GM19395 (cell line): ENCODE measurements around the gene SEC63.
"Not testable (repeated sequence)": the region's sequence is repeated elsewhere in the genome, so short reads cannot be mapped to it uniquely, and the experiment has no call there.

Source experiments
- ATAC-seq: cut with Tn5 transposase; IDR thresholded peaks from one replicate; pipeline ENCODE4 v1.9.1; 2021; ENCODE audit warnings: mild to moderate bottlenecking, moderate library complexity; ENCODE audit not compliant: unreplicated experiment

The SEC63 gene

DNA sequence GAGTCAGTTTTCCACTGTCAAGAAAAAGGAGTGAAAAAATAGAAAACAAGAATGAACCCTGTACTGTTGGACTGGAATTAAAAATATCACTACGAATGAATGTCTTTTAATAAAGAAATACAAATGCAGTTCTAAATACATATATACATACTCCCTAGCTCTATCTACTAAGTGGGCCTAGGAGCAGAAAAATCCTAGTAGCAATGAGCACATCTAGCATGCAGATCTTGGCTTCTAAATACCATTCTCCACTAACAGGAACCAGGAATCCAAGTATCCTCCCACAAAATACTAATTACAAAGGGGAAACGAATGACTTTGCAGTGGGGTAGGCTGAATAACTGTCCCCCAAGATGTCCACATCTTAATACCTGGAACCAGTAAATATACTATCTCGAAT is 25.4 kb downstream of the SEC63 start:
- no peak for ATAC-seq

DNA sequence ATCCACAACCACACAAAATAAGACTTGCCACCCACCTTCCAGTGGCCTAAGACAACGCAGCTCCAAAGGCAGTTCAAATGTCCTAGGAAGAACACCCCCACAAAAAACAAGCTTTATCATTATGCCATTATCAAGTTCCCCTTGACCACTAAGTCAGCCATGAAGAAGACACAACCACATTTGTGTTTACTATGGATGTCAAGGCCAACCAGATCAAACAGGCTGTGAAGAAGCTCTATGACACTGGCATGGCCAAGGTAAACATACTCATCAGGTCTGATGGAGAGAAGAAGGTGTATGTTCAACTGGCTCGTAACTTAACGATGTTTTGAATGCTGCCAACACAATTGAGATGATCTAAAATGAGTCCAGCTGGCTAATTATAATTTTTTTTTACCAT is 26.1 kb downstream of the SEC63 start:
- no peak for ATAC-seq

DNA sequence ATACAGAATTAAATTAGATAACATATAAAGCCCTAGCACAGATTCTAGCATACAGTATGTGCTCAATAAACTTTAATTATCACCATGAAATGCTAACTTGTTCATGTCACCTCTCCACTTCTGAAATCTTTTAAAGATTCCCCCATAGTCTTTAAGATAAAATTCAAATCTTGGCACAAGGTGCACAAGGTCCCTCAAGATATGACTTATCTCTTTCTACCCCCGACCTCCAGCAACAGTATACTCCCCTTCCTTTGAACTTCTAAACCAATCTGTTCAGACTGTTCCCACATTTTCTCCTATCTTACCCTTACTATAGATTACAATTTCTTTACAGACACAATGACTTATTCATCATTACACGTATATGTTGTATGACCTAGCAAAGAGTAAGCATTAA is 29.0 kb downstream of the SEC63 start:
- ATAC-seq, result no peak

DNA sequence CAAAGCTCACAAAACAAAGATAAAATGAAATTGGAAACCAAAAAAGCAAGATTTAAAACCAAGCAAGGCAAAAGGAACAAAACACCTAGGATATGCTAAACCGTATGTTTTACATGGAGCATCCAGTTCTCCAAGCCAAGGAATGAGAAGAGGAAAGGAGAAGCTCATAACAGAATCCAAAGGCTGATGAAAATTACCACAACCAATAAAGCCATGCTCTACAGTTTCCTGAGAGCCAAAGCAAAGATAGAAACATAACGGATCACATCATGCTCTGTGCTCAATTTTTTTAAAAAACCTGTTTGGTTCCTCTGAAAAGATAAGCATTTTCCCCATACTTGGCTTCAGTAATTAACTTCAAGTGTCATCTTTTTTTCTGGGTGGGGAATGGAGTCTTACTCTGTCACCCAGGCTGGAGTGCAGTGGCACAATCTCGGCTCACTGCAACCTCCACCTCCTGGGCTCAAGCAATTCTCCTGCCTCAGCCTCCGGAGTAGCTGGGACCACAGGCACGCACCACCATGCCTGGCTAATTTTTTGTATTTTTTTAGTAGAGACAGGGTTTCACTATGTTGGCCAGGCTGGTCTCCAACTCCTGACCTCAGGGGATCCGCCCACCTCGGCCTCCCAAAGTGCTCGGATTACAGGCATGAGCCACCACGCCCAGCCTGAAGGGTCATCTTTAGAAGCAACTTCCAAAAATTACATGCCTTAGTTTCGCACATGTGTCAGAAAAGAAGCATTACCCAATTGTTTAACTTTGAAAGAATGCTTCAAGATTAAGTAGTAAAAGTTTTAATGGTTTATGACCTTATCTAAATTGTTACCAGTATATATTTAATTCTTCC is 31.1 kb downstream of the SEC63 start:
- not testable (repeated sequence) for ATAC-seq

DNA sequence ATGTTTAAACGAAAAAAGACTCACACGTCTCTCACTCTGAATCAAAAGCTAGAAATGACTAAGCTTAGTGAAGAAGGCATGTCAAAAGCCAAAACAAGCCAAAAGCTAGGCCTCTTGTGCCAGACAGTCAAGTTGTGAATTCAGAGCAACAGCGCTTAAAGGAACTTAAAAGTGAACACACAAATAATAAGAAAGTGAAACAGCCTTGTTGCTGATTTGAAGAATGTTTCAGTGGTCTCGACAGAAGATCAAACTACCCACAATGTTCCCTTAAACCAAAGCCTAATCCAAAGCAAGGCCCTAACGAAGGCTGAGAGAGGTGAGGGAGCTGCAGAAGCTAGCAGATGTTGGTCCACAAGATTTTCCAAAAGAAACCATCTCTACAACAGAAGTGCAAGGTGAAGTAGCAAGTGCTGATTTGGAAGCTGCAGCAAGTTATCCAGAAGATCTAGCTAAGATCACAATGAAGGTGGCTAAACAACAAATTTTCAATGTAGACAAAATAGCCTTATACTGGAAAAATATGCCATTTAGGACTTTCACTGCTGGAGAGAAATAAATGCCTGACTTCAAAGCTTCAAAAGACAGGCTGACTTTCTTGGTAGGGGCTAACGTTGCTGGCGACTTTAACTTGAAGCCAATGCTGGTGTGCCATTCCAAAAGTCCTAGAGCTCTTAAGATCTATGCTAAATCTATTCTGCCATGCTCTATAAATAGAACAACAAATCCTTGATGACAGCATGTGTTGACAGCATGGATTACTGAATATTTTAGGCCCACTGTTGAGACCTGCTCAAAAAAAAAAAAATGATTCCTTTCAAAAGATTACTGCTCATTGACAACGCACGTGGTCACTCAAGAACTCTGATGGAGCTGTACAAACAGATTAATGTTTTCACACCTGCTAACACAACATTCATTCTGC is 40.3 kb downstream of the SEC63 start:
- peak; percentile 72 for ATAC-seq

DNA sequence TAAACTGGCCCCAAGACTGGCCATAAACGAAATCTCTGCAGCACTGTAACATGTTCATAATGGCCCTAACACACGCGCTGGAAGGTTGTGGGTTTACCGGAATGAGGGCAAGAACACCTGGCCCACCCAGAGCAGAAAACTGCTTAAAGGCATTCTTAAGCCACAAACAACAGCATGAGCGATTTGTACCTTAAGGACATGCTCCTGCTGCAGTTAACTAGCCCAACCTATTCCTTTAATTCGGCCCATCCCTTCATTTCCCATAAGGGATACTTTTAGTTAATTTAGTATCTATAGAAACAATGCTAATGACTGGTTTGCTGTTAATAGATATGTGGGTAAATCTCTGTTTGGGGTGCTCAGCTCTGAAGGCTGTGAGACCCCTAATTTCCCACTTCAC is 41.0 kb downstream of the SEC63 start:
- ATAC-seq, result not testable (repeated sequence)

DNA sequence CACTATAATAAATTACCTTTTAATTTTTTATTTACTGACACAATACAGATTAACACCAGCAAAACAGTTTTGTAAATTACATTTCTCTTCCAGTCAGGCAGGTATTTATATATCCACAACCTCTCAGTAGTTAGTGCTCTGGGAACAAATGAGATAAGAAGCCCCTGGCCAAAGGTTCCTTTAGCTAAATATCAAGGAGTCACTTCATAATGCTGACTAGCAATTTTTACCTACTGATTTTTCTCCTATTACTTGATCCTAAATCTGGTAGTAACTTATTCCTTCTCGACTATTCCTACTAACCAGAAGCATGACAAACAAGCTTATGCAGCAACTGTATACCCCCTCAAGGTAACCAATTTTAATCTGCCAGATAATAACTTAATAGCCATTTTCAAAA is 46.3 kb downstream of the SEC63 start:
- ATAC-seq, result no peak

DNA sequence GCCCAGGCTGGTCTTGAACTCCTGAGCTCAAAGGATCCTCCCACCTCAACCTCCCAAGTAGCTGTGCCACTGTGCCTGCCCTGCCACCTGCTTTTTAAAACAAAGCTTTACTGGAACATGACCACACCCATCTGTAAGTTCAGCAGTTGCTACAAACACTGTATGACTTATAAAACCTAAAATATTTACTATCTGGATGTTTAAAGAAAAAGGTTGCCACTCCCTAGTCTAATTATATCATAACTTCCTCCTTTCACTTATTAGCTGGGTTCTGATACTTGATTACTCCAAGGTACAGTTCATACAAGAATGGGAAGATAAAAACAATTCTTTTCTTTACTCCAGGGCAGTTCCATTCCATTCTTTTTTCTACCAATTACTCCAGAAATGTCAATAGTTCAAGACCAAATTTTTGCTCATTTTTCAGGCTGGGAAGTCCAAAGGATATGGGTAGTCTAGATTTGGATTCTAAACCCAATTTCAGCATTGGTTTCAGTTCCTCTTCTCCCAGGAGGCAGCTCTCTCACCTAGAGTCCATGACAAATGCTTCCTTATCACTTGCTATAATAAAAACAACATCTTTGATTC is 63.1 kb downstream of the SEC63 start:
- ATAC-seq, result peak; percentile 67

DNA sequence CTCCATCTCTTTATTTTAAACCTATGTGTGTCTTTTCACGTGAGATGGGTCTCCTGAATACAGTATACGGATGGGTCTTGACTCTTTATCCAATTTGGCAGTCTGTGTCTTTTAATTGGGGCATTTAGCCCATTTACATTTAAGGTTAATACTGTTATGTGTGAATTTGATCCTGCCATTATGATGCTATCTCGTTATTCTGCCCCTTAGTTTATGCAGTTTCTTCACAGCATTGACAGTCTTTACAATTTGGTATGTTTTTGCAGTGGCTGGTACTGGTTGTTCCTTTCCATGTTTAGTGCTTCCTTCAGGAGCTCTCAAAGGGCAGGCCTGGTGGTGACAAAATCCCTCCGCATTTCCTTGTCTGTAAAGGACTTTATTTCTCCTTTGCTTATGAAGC is 67.6 kb downstream of the SEC63 start:
- not testable (repeated sequence) for ATAC-seq

DNA sequence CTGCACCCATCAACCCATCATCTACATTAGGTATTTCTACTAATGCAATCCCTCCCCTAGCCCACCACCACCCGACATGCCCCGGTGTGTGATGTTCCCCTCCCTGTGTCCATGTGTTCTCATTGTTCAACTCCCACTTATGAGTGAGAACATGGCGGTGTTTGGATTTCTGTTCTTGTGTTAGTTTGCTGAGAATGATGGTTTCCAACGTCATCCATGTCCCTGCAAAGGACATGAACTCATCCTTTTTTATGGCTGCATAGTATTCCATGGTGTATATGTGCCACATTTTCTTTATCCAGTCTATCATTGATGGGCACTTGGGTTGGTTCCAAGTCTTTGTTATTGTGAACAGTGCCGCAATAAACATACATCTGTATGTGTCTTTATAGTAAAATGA is 72.1 kb downstream of the SEC63 start:
- not testable (repeated sequence) for ATAC-seq

DNA sequence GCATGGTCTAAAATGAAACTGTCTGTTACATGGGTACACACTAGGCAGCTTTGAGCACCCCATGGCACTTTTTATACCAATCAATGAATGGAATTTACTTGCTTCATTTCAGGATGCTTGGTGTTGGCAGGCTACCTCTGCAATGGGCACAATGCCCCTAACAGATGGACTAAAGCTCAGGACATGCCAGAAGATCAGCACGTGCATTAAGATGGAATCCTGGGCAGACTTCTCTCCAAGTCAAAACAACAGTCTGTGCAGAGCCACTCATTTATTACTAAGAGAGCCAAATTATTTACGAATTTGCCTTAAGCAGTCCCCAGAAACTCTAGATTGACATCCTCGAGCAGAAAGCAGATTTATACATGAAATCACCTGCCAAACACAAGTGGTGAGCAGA is 78.1 kb downstream of the SEC63 start:
- ATAC-seq, result no peak

DNA sequence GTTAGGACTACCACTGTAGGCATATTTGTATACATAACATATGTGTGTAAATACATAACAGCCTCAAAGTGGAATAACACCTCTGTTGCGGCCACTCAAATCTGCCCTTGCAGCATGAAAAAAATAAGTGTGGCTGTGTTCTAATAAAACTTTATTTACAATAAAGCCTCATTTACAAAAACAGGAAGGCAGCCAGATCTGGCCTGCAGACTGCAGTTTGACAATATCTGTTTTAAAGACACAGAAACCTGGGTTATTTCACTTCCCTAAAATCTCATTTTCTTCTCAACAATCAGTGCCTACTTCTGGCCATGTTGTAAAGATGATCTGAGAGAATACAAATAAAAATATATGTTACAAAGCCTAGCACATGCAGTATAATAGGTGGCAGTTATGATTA is 80.0 kb downstream of the SEC63 start:
- no peak for ATAC-seq

DNA sequence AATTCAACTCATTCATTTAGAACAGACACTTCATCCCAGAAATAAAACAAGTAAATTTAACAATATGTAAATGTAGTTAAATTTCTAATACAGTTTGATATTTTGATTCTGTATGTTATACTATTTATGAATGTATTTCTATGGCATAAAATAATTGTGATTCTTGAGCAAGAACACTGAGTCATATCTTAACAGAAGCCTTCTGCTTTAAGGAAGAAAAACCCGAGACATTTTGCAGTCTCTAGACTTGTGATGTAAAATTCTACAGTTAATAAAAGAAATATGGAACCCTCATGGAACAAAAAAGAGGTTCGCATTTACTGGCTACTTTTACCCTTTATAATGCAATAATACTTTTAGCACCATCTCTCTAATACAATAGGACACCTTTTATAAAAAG is 86.0 kb downstream of the SEC63 start:
- ATAC-seq, result no peak

DNA sequence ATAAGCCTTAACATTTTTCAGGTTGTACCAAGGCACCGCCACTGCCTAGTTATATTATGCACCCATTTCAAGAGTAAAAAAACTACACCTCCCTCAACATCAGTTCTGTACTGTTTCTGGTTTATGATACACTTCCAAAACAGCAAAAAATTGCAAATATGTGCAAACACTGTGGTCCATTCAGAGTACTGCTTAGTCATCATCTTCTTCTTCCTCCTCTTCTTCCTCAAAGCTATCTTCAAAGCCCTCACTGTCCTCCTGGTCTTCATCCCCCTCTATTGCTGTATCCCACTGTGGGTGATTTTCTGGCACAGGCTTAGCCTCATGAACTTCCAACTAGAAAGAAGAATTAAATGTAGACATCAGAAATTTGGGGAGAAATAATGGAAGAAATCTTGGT is 86.5 kb downstream of the SEC63 start:
- not testable (repeated sequence) for ATAC-seq

DNA sequence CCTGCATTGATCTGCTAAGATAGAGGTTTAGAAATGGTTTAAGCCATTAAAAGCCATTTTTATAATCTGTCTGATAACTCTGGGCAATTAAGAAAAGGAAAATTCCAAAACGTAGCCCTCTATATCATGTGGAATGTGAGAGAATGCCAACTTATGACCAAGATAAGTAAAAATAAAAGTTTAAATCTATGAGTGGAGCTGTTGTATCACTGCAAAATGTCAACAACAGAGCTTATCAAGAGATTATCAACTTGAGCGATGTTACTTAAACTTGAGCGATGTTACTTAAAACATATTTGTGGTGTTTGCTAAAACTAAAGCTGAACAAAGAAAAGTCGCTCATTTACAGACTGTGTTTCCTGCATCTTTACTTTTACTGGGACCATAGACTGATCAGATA is 87.0 kb downstream of the SEC63 start:
- ATAC-seq, result no peak

DNA sequence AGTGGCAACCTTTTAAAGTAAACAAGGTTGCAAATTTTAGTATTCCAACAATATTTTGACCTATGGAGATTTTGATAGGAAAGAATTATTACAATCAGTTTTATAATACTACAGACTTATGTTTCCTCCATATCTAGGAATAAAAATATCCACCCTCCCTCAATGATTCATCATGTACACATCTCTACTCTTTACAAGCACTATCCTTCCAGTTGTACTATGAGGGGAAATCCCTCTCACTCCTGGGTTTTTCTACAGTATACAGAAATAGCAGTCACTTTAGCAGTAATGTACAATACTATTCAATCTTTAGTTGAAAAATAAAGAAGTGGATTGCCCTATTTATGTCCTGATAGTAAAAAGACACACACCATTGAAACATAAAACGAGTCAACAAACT is 87.6 kb downstream of the SEC63 start:
- no peak for ATAC-seq

DNA sequence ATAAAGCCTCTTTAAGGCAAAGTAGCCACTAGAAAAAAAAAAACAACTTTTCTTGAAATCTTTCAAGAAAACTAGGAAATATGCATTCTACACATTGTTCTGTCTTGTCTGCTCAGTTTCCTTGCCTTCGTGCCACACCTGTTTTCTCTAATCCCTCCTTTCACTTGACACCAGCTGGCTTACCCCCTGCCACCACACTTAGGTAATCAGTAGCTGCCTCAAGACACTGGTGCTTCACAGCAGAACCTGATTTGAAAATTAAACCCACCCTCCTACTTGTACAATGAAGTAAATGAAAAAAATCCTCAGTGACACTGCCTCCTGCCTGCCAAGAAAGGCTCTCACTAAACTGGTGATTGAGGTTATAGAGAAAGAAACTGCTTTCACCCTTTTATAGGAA is 88.1 kb downstream of the SEC63 start:
- ATAC-seq, result no peak

DNA sequence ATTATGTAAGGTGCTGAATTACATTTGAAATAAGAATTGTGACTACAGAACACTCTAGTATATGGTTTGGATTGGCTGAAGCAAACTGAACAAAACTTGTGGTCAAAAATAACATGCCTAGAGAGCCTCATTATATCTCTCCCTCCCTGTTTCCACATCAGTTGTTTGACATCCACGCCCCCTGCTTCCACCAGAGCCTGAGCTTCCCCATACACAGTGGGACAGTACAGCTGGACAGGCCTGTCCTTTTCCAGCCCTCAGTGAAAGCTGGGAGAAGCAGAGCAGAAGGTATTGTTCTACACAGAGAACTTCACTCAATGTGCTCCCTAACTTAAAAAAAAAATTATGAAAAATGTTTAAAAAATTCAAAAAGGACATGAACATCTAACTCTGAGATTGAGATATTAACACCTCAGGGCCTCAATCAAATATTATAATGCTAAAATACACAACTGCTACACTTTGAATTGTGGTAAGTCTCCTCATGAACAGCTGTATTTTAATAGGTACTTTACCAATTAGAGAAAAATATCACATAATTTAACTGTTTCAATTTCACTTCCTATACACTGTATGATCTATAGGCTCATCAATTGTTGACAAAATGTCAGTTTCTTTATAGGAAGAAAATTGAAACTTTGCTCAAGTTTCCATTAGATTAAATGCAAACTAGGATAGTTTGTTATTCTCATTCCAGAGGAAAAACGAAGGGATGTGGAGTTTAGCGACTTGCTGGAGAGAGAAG is 89.0 kb downstream of the SEC63 start:
- ATAC-seq, result no peak

DNA sequence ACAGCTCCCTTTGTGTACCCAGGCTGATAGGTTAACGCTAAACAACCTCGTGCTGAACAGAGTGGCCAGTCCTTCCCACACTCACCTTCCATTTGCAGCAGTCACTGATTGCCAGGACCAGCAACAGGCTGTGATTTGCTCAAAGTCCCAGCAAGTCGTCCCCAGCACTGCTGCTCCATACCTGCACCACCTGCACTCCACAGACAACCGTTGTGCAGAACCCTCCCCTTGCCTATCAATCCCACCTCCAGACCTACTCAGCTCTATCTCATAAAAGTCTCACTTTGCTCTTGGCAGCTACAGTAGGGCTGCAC is 90.7 kb downstream of the SEC63 start:
- no peak for ATAC-seq

DNA sequence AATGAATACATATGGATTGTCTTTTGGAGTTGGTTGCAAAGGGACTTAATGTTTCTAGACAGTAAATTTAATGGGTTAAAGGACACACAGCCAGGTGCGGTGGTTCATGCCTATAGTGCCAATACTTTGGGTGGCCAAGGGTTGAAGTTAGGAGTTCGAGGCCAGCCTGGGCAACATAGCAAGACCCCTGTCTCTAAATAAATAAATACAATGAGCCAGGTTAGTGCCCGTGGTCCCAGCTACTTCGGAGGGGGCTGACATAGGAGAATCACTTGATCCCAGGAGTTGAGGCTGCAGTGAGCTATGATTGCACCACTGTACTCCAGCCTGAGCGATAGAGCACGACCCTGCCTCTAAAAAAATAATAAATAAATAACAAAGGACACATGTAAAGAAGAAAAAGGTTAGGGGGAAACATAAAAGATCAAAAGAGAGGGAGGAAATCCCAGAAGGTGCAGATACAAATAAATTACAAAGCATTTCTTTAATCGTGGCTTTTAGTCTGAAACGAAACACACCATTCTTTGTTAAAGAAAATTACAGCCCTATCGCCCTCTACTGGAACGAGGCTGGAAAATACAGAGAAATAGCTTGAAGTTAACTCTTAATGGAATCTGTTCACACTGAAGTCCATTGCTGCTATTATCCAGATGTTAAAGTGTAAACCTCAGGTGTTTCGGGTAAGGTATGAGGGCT is 91.3 kb downstream of the SEC63 start:
- ATAC-seq, result no peak
